NOMO-1 treated with dmso at 0.1 percent for 144 hours (cell line): ENCODE measurements around the gene CIAPIN1.
A peak's percentile ranks its signal among the peaks of the same experiment; 100 is the strongest.

Experiments used
- DNase-seq: peaks from one replicate; lab custom pipeline; 2025; ENCODE audit not compliant: unreplicated experiment; lab: John Stamatoyannopoulos, UW

CIAPIN1 gene

DNA sequence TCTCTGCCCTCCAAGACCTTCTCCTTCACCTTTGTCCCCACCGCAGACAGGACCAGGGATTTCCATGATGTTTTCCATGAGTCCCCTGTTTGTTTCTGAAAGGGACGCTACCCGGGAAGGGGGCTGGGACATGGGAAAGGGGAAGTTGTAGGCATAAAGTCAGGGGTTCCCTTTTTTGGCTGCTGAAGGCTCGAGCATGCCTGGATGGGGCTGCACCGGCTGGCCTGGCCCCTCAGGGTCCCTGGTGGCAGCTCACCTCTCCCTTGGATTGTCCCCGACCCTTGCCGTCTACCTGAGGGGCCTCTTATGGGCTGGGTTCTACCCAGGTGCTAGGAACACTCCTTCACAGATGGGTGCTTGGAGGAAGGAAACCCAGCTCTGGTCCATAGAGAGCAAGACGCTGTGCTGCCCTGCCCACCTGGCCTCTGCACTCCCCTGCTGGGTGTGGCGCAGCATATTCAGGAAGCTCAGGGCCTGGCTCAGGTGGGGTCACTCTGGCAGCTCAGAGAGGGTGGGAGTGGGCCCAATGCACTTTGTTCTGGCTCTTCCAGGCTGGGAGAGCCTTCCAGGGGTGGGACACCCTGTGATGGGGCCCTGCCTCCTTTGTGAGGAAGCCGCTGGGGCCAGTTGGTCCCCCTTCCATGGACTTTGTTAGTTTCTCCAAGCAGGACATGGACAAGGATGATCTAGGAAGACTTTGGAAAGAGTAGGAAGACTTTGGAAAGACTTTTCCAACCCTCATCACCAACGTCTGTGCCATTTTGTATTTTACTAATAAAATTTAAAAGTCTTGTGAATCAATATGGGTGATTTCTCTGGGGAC lies 62.7 kb downstream of the CIAPIN1 start:
- DNase-seq: peak; percentile 49

GRCh38 chr16:57383276-57384247 lies 63.6 kb downstream of the CIAPIN1 start:
- DNase-seq: no peak

GRCh38 chr16:57382535-57383275 lies 64.5 kb downstream of the CIAPIN1 start:
- no peak for DNase-seq

GRCh38 chr16:57381791-57382534 lies 65.2 kb downstream of the CIAPIN1 start:
- no peak for DNase-seq

DNA sequence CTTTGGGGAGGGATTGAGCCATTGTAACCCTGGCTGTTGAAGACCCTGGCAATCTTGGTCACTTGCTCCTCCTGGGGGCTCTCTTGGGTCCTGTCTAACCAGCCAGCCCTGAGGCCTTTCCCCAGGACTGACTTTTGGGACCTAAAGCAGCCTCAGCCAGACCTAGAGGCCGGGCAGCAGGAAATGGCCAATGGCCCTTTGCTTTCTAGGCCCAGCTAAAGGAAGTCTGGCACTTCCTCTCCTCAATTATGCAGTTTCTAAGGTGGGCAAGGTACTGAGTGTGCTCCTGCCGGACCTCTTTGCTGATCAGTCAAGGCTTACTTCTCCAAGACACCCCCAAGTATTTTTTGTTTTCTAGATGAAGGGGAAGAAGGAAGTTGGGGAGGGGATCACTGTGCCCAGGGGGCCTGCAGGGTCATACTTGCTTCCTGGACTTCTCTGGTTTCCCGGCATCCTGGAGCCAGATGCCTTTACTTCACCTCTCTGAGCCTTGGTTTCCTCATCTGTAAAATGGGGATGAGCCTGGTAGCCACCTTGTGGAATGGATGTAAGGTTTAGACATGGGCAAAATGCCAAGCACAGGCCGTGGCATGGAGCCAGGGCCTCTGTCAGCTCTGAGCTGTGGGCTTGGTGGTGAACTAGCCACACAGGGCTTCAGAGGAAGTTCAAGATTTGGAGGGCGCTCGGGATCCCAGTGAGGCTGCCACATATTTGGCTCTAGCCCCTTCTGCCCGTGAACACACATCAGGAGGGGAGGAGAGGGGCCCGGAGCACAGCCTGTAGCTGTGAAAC lies 66.3 kb downstream of the CIAPIN1 start:
- DNase-seq: no peak

GRCh38 chr16:57379579-57379978 lies 67.6 kb downstream of the CIAPIN1 start:
- DNase-seq: no peak
